Liver (tissue), 3 donors: Measurements from ENCODE around the gene SSPN.

Source experiments
- ATF3 ChIP-seq: IDR thresholded peaks from 2 replicates; pipeline ENCODE4 v1.6.1; 2016; ENCODE audit warnings: antibody characterized with exemption
- GABPA ChIP-seq, 2 donors: IDR thresholded peaks in 1 of 2; conservative IDR thresholded peaks in 1 of 2; 2 replicates each; pipeline ENCODE4 v1.6.1; 2016; ENCODE audit warnings: antibody characterized with exemption in 2 of 2, mild to moderate bottlenecking in 1 of 2, moderate library complexity in 1 of 2
- HNF4A ChIP-seq, 2 donors: conservative IDR thresholded peaks; 2 replicates each; pipeline ENCODE4 v1.6.1; 2016; ENCODE audit warnings: antibody characterized with exemption in 2 of 2, mild to moderate bottlenecking in 2 of 2
- JUND ChIP-seq, 2 donors: IDR thresholded peaks; 2 replicates each; pipeline ENCODE4 v1.6.1; 2016; ENCODE audit warnings: antibody characterized with exemption in 2 of 2
- RAD21 ChIP-seq, 2 donors: IDR thresholded peaks; 2 replicates each; pipeline ENCODE4 v1.6.1; 2016; ENCODE audit warnings: antibody characterized with exemption in 2 of 2, mild to moderate bottlenecking in 2 of 2
- REST ChIP-seq: IDR thresholded peaks from 2 replicates; pipeline ENCODE4 v1.6.1; 2016; ENCODE audit warnings: antibody characterized with exemption, mild to moderate bottlenecking
- SP1 ChIP-seq: IDR thresholded peaks from 2 replicates; pipeline ENCODE4 v1.6.1; 2018; ENCODE audit warnings: antibody characterized with exemption, mild to moderate bottlenecking
- TAF1 ChIP-seq: conservative IDR thresholded peaks from 2 replicates; pipeline ENCODE4 v1.6.1; 2016; ENCODE audit warnings: antibody characterized with exemption, mild to moderate bottlenecking
- YY1 ChIP-seq: IDR thresholded peaks from 2 replicates; pipeline ENCODE4 v1.6.1; 2016; ENCODE audit warnings: antibody characterized with exemption, mild to moderate bottlenecking
- ZBTB33 ChIP-seq: IDR thresholded peaks from 2 replicates; pipeline ENCODE4 v1.6.1; 2016; ENCODE audit warnings: antibody characterized with exemption
- TF ChIP-seq, protein P1 (sequence below): fragments of 150-350 bp; IDR thresholded peaks from 2 replicates; pipeline ENCODE4 v1.5.1; 2017; ENCODE audit warnings: improper control_type of control experiment, low read depth, low read length; ENCODE audit not compliant: missing input control
- TF ChIP-seq, protein P2 (sequence below): IDR thresholded peaks from 2 replicates; pipeline ENCODE4 v1.6.1; 2016; ENCODE audit warnings: antibody characterized with exemption
- donor health status: healthy.
- donor health status: healthy.

DNA sequence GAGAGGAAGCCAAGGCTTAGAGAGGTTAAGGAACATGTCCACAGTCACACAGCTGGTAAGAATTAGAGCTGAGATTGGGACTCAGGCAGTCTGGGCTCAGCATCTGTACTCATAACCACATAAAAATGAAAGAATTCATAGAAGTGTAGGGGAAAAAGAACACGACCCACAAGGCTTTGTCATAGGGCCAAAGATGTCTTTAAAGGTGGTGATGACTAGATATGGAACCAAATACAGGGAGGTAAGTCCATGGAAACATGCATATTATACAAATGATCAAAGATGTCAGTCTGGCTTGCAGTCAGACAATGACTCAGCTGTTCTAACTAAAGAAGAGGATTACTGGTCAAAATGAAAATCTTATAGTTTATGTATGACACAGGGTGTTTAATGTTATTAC lies 7.2 kb upstream of the SSPN start:
- TF ChIP-seq, protein P1, sequence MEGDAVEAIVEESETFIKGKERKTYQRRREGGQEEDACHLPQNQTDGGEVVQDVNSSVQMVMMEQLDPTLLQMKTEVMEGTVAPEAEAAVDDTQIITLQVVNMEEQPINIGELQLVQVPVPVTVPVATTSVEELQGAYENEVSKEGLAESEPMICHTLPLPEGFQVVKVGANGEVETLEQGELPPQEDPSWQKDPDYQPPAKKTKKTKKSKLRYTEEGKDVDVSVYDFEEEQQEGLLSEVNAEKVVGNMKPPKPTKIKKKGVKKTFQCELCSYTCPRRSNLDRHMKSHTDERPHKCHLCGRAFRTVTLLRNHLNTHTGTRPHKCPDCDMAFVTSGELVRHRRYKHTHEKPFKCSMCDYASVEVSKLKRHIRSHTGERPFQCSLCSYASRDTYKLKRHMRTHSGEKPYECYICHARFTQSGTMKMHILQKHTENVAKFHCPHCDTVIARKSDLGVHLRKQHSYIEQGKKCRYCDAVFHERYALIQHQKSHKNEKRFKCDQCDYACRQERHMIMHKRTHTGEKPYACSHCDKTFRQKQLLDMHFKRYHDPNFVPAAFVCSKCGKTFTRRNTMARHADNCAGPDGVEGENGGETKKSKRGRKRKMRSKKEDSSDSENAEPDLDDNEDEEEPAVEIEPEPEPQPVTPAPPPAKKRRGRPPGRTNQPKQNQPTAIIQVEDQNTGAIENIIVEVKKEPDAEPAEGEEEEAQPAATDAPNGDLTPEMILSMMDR: no peak
- TF ChIP-seq RAD21 (IDR thresholded peaks at IDR 0.05) (no peak), GABPA (IDR thresholded peaks at IDR 0.05 in 1 of 2, conservative IDR thresholded peaks at IDR 0.05 in 1 of 2) (no peak), TAF1 (no peak), ZBTB33 (no peak), REST (no peak), HNF4A (conservative IDR thresholded peaks at IDR 0.05) (no peak), SP1 (no peak), ATF3 (no peak), YY1 (no peak), JUND (IDR thresholded peaks at IDR 0.05) (no peak)
- TF ChIP-seq, protein P2, sequence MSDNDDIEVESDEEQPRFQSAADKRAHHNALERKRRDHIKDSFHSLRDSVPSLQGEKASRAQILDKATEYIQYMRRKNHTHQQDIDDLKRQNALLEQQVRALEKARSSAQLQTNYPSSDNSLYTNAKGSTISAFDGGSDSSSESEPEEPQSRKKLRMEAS: no peak
